Endothelial cell of umbilical vein (primary cell): ENCODE results near the gene CLC.

Source experiments
- CTCF ChIP-seq, 2 donors: IDR thresholded peaks; 1 replicate in 1 of 2; 2 replicates in 1 of 2; pipeline ENCODE4 v1.5.1; 2011; ENCODE audit warnings: low read length in 2 of 2, mild to moderate bottlenecking in 2 of 2, moderate library complexity in 2 of 2, control low read depth in 1 of 2, inconsistent platforms in 1 of 2, low read depth in 1 of 2; ENCODE audit not compliant: insufficient read depth in 1 of 2; ENCODE audit errors: extremely low read depth in 1 of 2
- EZH2 ChIP-seq: IDR thresholded peaks from 2 replicates; pipeline ENCODE4 v1.6.1; 2012; ENCODE audit warnings: borderline replicate concordance, low read depth, mild to moderate bottlenecking, moderate library complexity, low read length, inconsistent platforms; ENCODE audit not compliant: severe bottlenecking
- POLR2A ChIP-seq: IDR thresholded peaks from 2 replicates; pipeline ENCODE4 v1.6.1; 2012; ENCODE audit warnings: low read depth, mild to moderate bottlenecking, control low read depth, low read length
- POLR2AphosphoS5 ChIP-seq: IDR thresholded peaks from 2 replicates; pipeline ENCODE4 v1.6.1; 2012; ENCODE audit warnings: low read depth, mild to moderate bottlenecking, control low read depth, low read length, moderate library complexity; ENCODE audit not compliant: insufficient read depth

- TF ChIP-seq POLR2AphosphoS5 (no peak), EZH2 (no peak), POLR2A (no peak), CTCF (IDR thresholded peaks at IDR 0.05; ENCODE audit: extremely low read depth in 1 of 2, insufficient read depth in 1 of 2, low read depth in 1 of 2, low read length in 2 of 2) (no peak)
These were observed 8.2 kb downstream of the CLC start for GRCh38 chr19:39729594-39729993.
